GM23338 (cell line): ENCODE data around the gene IL18BP. TPM values are rescaled to one million over a fixed set of nuclear protein-coding genes. Genes with fewer than 3 reads are reported as not detected.

Source experiments
- ATAC-seq: fragments of 200-7000 bp; cut with Tn5 transposase; 3 replicates; pipeline ENCODE4 v1.9.1; 2020
- DNase-seq: peaks from one replicate; pipeline ENCODE4 v3.0.0-alpha.2; 2015; ENCODE audit warnings: low spot score
- H2AFZ ChIP-seq: fragments of 200-600 bp; sonication (generic); 2 replicates; pipeline ENCODE4 v1.8.0; 2016; ENCODE audit warnings: antibody characterized with exemption, mild to moderate bottlenecking, moderate library complexity
- H3F3A ChIP-seq: fragments of 200-600 bp; sonication (generic); replicated peaks from 2 replicates; pipeline ENCODE4 v1.8.0; 2017; ENCODE audit warnings: antibody characterized with exemption, mixed run types, low read depth
- H3K27ac ChIP-seq: fragments of 200-600 bp; sonication (generic); 2 replicates; pipeline ENCODE4 v1.6.1; 2016; ENCODE audit warnings: low read depth
- H3K27me3 ChIP-seq: fragments of 200-600 bp; sonication (generic); 2 replicates; pipeline ENCODE4 v1.8.0; 2016; ENCODE audit warnings: mild to moderate bottlenecking, mixed run types, moderate library complexity; ENCODE audit not compliant: insufficient read depth
- H3K36me3 ChIP-seq: fragments of 200-600 bp; sonication (generic); 2 replicates; pipeline ENCODE4 v1.8.0; 2016; ENCODE audit warnings: mild to moderate bottlenecking; ENCODE audit not compliant: insufficient read depth
- H3K4me1 ChIP-seq: fragments of 200-600 bp; sonication (generic); 2 replicates; pipeline ENCODE4 v1.8.0; 2016; ENCODE audit warnings: mild to moderate bottlenecking, moderate library complexity; ENCODE audit not compliant: insufficient read depth
- H3K4me2 ChIP-seq: fragments of 200-600 bp; sonication (generic); 2 replicates; pipeline ENCODE4 v1.7.1; 2017; ENCODE audit warnings: mixed run types
- H3K4me3 ChIP-seq: fragments of 200-600 bp; sonication (generic); 2 replicates; pipeline ENCODE4 v1.6.1; 2016; ENCODE audit warnings: mixed run types
- H3K79me2 ChIP-seq: fragments of 200-600 bp; sonication (generic); replicated peaks from 2 replicates; pipeline ENCODE4 v1.8.0; 2017; ENCODE audit warnings: mild to moderate bottlenecking; ENCODE audit not compliant: insufficient read depth
- H3K9me2 ChIP-seq: fragments of 200-600 bp; sonication (generic); 2 replicates; pipeline ENCODE4 v1.8.0; 2017; ENCODE audit not compliant: insufficient read depth
- H4K20me1 ChIP-seq: fragments of 200-600 bp; sonication (generic); replicated peaks from 2 replicates; pipeline ENCODE4 v1.8.0; 2017; ENCODE audit warnings: mild to moderate bottlenecking; ENCODE audit not compliant: insufficient read depth
- H3K27ac Mint-ChIP-seq: 2 replicates; pipeline ENCODE4 v1.8.0; 2020; ENCODE audit warnings: inconsistent platforms, mild to moderate bottlenecking, moderate library complexity, mixed read lengths
- H3K27me3 Mint-ChIP-seq: 3 replicates; pipeline ENCODE4 v1.8.0; 2022; ENCODE audit warnings: low read depth, mild to moderate bottlenecking, moderate library complexity, mixed read lengths, inconsistent platforms; ENCODE audit not compliant: insufficient read depth, poor library complexity
- H3K36me3 Mint-ChIP-seq: 3 replicates; pipeline ENCODE4 v1.8.0; 2021; ENCODE audit warnings: low read depth, mild to moderate bottlenecking, inconsistent platforms, moderate library complexity, mixed read lengths
- H3K4me1 Mint-ChIP-seq: 3 replicates; pipeline ENCODE4 v1.8.0; 2020; ENCODE audit warnings: mild to moderate bottlenecking, inconsistent platforms, mixed read lengths
- H3K4me3 Mint-ChIP-seq: 3 replicates; pipeline ENCODE4 v1.8.0; 2021; ENCODE audit warnings: moderate library complexity, mild to moderate bottlenecking, inconsistent platforms, mixed read lengths
- H3K9me3 Mint-ChIP-seq: 3 replicates; pipeline ENCODE4 v1.8.0; 2020; ENCODE audit warnings: moderate library complexity, mild to moderate bottlenecking, inconsistent platforms, mixed read lengths
- CREB1 ChIP-seq: fragments of 250-450 bp; sonication (Bioruptor Pico); IDR thresholded peaks from 2 replicates; pipeline ENCODE4 v1.5.0; 2020; ENCODE audit warnings: low read depth, mild to moderate bottlenecking, moderate library complexity
- EZH2 ChIP-seq: fragments of 200-600 bp; sonication (generic); IDR thresholded peaks from one replicate; pipeline ENCODE4 v1.8.0; 2017; ENCODE audit warnings: antibody characterized with exemption, mild to moderate bottlenecking, low read depth; ENCODE audit not compliant: unreplicated experiment
- EZH2phosphoT487 ChIP-seq: fragments of 200-600 bp; sonication (generic); IDR thresholded peaks from one replicate; pipeline ENCODE4 v1.8.1; 2018; ENCODE audit warnings: antibody characterized with exemption; ENCODE audit not compliant: unreplicated experiment
- JUNB ChIP-seq: IDR thresholded peaks from one replicate; pipeline ENCODE4 v1.6.1; 2016; ENCODE audit warnings: antibody characterized with exemption; ENCODE audit not compliant: unreplicated experiment
- NANOG ChIP-seq: IDR thresholded peaks from 2 replicates; pipeline ENCODE4 v1.6.1; 2016; ENCODE audit warnings: antibody characterized with exemption, borderline replicate concordance
- POLR2AphosphoS5 ChIP-seq: IDR thresholded peaks from 2 replicates; pipeline ENCODE4 v1.6.1; 2016; ENCODE audit warnings: antibody characterized with exemption, low read depth
- STAT1 ChIP-seq: IDR thresholded peaks from one replicate; pipeline ENCODE4 v1.6.1; 2016; ENCODE audit warnings: antibody characterized with exemption; ENCODE audit not compliant: unreplicated experiment
- ZNF114 ChIP-seq: fragments of 250-450 bp; sonication (Bioruptor Pico); IDR thresholded peaks from 2 replicates; pipeline ENCODE4 v1.5.0; 2020; ENCODE audit warnings: mild to moderate bottlenecking, moderate library complexity
- polyA plus RNA-seq: library from polyadenylated mRNA; unstranded; fragments of >200 nt; fragmentation: Nextera tagmentation; extraction: Ambion mirVana; gene quantifications from 2 replicates; pipeline ENCODE4 v1.2.1, GENCODE V29; 2016
- total RNA-seq: library from RNA; depleted of rRNA; stranded (reverse); fragments of >200 nt; shearing (Covaris generic); gene quantifications from 2 replicates; pipeline ENCODE4 v1.2.3, GENCODE V29; 2014
- TF ChIP-seq, protein P1 (sequence below): IDR thresholded peaks from 2 replicates; pipeline ENCODE4 v1.6.1; 2016; ENCODE audit warnings: antibody characterized with exemption
- TF ChIP-seq, protein P2 (sequence below), 2 experiments: fragments of 200-600 bp in 1 of 2; sonication (generic) in 1 of 2; conservative IDR thresholded peaks; 2 replicates each; pipeline versions ENCODE4 v1.5.1 to v1.6.1; 2016 to 2017; ENCODE audit warnings: antibody characterized with exemption in 2 of 2, low read depth in 2 of 2, mild to moderate bottlenecking in 2 of 2, moderate library complexity in 1 of 2

Gene IL18BP
- total and polyA plus RNA-seq, 2 experiments from 2014 or later = 3.8 to 11.2 TPM

DNA sequence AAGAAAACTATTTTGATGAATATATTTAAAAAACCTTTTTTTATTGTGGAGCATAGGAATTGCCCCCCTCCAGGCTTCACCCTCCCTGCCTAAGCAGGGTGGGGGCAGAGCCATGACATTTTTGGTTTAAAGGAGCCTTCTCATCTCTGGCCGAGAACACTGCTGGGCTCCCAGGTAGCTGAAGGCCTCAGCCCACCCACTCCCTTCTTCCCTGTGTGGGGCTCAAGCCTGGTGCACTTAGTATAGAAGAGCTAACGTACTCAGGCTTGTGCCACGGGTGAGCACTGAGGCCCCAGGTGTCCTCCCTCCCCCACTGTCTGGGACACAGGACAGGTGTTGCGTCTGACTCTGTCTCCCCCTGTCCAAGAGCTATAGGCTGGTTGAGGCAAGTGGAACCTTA, 2.2 kb upstream of the IL18BP start:
- ATAC-seq = no peak
- H3K4me1 Mint-ChIP-seq = no peaks in the 10 kb centered on the region
- peaks cover 12% of the 10 kb centered on the region for H3K36me3 Mint-ChIP-seq
- Histone ChIP-seq H3K27ac (no peak overlapping the region), H3K79me2 (no peaks in the 10 kb centered on the region), H4K20me1 (peaks cover 10% of the 10 kb centered on the region), H3K4me1 (no peaks in the 10 kb centered on the region), H3K36me3 (no peaks in the 10 kb centered on the region), H2AFZ (no peak overlapping the region), H3K4me2 (no peak overlapping the region), H3K9me2 (no peaks in the 10 kb centered on the region), H3F3A (no peaks in the 10 kb centered on the region), H3K27me3 (no peaks in the 10 kb centered on the region), H3K4me3 (no peak overlapping the region)
- TF ChIP-seq JUNB = no peak
- TF ChIP-seq POLR2AphosphoS5 = no peak
- no peak for TF ChIP-seq ZNF114 (CRISPR knock-in tag)
- TF ChIP-seq, protein P1, sequence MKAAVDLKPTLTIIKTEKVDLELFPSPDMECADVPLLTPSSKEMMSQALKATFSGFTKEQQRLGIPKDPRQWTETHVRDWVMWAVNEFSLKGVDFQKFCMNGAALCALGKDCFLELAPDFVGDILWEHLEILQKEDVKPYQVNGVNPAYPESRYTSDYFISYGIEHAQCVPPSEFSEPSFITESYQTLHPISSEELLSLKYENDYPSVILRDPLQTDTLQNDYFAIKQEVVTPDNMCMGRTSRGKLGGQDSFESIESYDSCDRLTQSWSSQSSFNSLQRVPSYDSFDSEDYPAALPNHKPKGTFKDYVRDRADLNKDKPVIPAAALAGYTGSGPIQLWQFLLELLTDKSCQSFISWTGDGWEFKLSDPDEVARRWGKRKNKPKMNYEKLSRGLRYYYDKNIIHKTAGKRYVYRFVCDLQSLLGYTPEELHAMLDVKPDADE = no peak
- TF ChIP-seq EZH2 = no peak
- no peak for DNase-seq
- no peaks in the 10 kb centered on the region for H3K9me3 Mint-ChIP-seq
- no peak overlapping the region for H3K27ac Mint-ChIP-seq
- H3K27me3 Mint-ChIP-seq = peaks cover 5% of the 10 kb centered on the region
- H3K4me3 Mint-ChIP-seq = no peak overlapping the region

DNA sequence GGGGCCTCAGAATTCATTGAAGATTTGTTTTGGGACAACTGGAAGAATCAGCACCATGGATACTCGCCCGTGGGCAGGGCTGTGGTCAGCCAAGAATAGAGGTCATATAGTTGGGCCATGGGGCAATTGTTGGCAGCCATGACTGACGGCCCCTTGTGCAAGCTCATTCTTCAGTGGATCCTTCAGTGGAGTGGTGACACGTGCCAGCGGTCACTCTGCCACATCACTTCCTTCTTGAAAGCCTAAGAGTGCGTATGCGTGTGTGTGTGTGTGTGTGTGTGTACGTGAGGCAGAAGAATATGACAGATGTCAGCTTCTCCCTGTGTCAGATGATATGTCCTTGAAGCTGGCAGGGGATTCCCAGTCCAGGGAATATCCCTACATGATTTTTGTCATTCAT, 1.8 kb upstream of the IL18BP start:
- H3K4me1 Mint-ChIP-seq = no peaks in the 10 kb centered on the region
- H3K4me3 Mint-ChIP-seq = no peak overlapping the region
- Histone ChIP-seq H3K27ac (no peak overlapping the region), H3K27me3 (no peaks in the 10 kb centered on the region), H3K9me2 (no peaks in the 10 kb centered on the region), H3K4me1 (no peaks in the 10 kb centered on the region), H3K4me2 (no peak overlapping the region), H3K4me3 (no peak overlapping the region), H3F3A (no peaks in the 10 kb centered on the region), H3K79me2 (no peaks in the 10 kb centered on the region), H3K36me3 (no peaks in the 10 kb centered on the region), H4K20me1 (peaks cover 10% of the 10 kb centered on the region), H2AFZ (no peak overlapping the region)
- TF ChIP-seq EZH2 (no peak), STAT1 (no peak), EZH2phosphoT487 (no peak), CREB1 (CRISPR knock-in tag) (no peak), NANOG (no peak)
- TF ChIP-seq, protein P2, sequence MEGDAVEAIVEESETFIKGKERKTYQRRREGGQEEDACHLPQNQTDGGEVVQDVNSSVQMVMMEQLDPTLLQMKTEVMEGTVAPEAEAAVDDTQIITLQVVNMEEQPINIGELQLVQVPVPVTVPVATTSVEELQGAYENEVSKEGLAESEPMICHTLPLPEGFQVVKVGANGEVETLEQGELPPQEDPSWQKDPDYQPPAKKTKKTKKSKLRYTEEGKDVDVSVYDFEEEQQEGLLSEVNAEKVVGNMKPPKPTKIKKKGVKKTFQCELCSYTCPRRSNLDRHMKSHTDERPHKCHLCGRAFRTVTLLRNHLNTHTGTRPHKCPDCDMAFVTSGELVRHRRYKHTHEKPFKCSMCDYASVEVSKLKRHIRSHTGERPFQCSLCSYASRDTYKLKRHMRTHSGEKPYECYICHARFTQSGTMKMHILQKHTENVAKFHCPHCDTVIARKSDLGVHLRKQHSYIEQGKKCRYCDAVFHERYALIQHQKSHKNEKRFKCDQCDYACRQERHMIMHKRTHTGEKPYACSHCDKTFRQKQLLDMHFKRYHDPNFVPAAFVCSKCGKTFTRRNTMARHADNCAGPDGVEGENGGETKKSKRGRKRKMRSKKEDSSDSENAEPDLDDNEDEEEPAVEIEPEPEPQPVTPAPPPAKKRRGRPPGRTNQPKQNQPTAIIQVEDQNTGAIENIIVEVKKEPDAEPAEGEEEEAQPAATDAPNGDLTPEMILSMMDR (conservative IDR thresholded peaks at IDR 0.05; ENCODE audit: low read depth in 2 of 2) = no peak
- H3K36me3 Mint-ChIP-seq = peaks cover 15% of the 10 kb centered on the region
- no peak overlapping the region for H3K27ac Mint-ChIP-seq
- peaks cover 7% of the 10 kb centered on the region for H3K27me3 Mint-ChIP-seq
- DNase-seq (no peak), ATAC-seq (no peak)
- H3K9me3 Mint-ChIP-seq = no peaks in the 10 kb centered on the region
